Suppressor macrophage treated with lipopolysaccharide for 4 hours (primary cell): ENCODE data around the gene CKAP5.
A peak's percentile ranks its signal among the peaks of the same experiment; 100 is the strongest.
"Not testable (repeated sequence)": the region's sequence is repeated elsewhere in the genome, so short reads cannot be mapped to it uniquely, and the experiment has no call there.

Experiments
- DNase-seq: peaks from one replicate; pipeline ENCODE4 v3.0.0-alpha.2; 2020

Gene CKAP5

DNA sequence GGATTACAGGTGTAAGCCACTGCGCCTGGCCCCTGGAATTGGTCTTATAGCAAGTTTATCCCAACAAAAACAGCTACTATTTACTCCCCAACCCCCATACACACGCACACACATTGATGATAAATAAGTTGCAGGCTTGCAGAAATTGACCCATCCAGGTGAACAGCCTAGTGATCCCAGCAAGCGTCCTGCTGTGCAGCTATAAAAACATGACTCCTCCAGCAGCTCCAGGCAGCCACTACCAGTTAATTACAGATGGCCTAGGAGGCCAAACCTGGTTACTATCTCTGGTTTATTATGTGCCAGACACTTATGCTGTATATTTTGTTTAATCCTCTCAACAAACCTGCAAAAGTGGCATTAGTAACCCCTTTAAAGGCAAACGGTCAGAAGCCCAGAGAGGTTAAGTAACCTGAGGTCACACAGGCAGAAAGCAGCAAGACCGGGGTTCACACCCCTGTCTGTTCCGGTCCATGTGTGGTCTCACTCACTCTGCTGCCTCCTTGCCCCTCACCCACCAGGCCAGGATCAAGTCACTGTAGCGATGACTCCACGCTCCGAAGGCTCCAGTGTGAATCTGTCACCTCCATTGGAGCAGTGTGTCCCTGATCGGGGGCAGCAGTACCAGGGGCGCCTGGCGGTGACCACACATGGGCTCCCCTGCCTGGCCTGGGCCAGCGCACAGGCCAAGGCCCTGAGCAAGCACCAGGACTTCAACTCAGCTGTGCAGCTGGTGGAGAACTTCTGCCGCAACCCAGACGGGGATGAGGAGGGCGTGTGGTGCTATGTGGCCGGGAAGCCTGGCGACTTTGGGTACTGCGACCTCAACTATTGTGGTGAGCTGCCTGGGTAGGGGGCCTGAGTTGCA, 120.5 kb downstream of the CKAP5 start:
- DNase-seq: no peak

DNA sequence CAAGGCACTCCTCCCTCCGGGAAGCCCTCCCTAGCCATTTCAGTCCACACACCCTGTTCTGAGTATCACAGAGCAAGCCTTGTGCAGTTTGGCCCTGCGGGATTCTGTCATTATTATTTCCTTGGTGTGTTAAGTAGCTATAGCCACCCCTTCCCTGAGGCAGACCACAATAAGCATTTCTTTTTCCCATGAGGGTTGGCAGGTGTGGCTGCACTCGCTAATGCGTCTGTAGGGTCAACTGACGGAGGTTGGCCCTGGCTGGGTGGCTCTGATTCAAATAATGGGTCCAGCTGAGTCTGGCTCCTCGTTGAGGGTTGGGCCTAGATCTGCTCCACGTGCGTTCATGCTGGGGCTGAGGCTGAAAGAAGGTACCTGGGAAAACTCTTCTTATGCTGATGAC, 122.0 kb downstream of the CKAP5 start:
- no peak for DNase-seq

DNA sequence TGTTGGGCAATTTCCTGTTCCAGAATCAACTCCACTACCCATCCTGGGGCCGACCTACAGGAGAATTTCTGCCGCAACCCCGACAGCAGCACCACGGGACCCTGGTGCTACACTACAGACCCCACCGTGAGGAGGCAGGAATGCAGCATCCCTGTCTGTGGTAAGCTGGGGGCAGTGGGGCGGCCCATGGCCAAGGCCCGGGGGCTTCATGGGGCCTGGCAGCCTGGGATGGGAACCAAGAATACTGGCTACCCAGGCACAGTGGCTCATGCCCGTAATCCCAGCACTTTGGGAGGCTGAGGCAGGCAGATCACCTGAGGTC, 122.8 kb downstream of the CKAP5 start:
- DNase-seq: no peak

DNA sequence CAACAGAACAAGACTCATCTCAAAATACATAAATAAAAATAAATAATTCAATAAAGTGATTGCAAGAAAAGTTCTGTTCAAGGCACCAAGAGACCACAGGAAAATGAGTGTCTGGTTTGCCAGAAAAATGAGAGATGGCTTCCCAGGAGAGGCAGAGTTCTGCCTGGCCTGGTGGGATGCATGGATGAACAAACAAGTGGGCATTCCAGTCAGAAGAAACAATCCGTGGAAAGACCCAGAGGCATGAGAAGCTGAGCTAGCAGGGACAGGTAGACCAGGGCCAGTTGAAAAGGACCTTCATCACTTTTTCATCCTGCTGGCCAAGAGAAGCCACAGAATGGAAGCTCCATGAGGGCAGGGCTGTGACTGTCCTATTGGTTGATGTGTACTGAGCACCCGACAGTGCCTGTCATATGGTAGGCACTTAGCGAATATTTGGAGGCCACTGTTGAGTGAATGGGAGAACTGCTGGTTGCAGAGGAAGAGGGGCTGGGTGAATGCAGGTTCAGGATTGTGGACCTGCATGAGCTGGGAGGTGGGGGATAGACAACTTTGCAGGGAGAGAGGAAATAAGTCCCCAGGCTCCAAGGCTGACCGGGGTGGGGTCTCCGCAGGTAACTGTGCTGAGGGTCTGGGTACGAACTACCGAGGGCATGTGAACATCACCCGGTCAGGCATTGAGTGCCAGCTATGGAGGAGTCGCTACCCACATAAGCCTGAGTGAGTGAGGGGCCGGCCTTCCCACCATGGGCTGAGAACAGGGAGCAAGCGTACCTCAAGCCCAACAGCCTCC, 123.3 kb downstream of the CKAP5 start:
- DNase-seq: no peak

DNA sequence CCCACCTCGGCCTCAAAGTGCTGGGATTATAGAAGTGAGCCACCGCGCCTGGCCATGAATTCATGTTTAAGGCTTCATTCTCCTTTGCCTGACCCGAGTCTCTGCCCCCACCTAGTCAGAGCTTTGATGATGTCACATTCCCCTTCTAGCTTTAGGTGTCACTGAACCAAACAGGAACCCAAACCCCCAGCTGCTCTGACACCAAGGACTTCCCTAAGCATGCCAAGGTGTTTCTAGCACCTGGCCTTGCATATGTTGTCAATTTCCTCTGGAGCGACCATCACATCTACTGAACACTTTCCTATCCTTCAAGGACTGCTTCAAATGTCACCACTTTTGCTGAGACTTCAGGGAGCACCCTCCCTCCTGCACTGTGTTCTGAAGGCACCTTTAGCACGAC, 124.8 kb downstream of the CKAP5 start:
- DNase-seq: no peak

DNA sequence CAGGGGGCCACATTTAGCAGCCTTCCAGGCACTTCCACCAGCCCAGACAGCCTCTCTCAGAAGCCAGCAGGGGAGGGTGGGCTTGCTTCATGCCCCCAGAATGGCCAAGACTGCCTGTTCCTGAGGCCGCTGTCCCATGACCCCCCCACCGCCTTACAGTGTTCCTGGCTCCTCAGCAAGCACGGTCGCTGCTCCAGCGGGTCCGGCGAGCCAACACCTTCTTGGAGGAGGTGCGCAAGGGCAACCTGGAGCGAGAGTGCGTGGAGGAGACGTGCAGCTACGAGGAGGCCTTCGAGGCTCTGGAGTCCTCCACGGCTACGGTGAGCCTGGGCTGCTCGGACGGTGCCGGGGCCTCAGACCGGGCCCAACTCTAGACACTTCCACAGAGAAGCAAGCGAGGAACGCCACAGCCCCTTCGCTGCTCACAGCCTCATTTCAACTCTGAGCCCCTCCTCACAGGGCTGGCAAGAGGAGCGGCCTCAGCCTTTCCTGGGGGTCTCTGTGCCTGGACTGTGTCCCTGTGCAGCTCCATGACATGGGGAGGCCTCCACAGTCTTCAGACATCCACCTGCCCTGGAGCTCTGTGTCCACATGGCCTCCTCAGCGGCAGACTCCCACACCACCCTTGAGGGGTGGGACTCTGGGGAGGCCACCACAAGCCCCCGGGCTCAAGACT, 126.4 kb downstream of the CKAP5 start:
- no peak for DNase-seq

DNA sequence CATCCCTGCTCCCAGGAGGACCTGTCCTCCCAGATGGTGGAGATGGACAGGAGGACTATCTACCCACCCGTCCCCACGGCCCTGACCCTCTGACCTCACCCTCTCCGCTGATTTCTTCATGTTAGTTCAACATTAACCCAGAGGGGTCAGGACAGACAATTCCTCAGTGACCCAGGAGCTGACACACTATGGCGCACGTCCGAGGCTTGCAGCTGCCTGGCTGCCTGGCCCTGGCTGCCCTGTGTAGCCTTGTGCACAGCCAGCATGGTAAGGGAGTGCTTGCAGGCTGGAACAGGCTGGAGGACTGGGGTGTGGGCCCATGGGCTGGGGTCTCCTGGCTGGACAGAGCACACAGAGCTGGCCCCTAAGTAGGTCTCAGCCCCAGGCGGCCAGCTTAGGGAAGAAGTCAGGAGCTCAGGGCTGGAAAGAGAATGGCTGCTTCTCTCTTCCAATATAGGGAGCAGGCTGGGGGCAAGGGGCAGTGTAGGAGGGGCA, 127.0 kb downstream of the CKAP5 start, which contains the start of gene F2:
F2 (plus strand) TSS at position 166 of the 495 bp plus-strand sequence; CDS start at position 189, 23 bp downstream.
- no peak for DNase-seq

DNA sequence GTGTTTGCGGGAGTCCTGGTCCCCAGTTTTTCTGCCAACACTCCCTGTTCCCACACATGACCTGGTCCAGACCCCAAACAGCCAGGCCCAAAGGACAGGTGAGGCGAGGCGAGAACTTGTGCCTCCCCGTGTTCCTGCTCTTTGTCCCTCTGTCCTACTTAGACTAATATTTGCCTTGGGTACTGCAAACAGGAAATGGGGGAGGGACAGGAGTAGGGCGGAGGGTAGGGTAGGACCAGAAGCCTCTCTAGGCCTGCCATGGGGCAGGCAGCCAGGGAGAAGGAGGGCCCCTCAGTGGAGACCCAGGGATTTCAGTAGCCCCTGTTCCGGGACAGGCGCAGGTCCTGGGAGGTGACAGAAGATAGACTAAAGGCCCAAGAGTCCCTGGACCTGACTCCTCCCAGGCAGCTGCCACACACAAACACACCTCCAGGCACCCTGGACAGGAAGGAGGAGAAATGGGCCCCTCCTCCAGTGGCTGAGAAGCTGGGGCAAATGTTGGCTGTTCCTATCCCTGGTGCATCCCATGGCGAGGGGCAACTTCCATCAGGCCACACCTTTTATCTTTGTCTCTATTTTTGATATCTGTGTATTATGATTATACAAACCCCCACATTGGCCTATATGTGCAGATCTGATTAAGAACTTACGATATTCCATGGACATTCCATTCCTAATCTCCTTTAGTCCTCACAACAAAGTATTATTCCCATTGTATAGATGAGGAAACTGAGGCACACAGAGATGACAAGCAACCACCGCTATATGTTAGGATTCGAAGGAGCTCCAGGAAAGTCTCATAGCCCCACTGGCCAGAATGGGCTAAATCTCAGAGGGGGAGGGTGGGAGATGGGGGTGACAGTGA, 127.7 kb downstream of the CKAP5 start:
- no peak for DNase-seq

DNA sequence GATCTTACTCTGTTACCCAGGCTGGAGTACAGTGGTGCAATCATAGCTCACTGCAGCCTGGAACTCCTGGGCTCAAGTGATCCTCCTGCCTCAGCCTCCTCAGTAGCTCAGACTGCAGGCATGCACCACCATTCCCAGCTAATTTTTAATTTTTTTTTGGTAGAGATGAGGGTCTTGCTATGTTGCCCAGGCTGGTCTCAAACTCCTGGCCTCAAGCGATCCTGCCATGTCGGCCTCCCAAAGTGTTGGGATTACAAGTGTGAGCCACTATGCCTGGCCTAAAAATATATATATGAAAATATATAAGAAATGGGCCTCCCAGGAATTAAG, 128.3 kb downstream of the CKAP5 start:
- not testable (repeated sequence) for DNase-seq

DNA sequence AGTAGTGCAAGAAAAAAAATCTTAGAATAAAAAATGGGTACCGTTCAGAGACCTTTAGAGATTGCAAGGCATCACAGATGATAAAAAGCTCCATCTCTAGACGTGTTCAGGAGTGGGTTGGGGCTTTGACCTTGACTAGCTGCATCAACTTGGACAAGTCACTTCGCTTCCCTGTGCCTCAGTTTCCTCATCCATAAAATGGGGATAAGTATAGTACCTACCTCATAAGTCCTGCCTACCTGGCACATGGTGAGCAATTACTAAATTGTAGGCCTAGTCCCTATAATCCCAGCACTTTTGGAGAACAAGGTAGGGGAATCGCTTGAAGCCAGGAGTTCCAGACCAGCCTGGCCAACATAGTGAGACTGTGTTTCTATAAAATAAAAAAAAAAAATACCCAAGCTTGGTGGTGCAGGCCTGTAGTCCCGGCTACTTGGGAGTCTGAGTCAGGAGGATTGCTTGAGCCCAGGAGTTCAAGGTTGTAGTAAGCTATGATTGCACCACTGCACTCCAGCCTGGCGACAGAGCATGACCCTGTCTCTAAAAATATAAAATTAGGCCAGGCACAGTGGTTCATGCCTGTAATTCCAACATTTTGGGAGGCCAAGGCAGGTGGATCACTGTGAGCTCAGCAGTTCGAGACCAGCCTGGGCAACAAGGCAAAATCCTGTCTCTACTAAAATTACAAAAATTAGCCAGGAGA, 133.1 kb downstream of the CKAP5 start:
- DNase-seq: no peak

DNA sequence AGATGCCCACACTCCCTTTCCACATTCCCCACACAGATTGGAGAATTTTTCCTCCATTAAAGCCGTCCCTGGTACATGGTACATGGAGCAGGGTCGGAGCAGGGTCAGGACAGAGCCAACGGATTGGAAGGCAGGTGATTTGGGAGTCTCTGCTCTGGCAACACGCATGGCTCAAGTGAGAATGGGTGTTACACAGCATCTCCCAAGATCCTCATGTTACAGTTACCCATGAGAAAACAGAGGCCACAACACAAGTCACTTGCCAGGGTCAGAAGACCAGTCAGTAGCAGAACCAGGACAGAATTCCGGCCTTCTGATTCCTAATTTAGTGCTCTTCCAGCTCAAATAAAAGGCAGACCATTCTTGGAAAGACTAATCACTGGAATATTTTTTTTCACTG, 134.8 kb downstream of the CKAP5 start:
- no peak for DNase-seq

DNA sequence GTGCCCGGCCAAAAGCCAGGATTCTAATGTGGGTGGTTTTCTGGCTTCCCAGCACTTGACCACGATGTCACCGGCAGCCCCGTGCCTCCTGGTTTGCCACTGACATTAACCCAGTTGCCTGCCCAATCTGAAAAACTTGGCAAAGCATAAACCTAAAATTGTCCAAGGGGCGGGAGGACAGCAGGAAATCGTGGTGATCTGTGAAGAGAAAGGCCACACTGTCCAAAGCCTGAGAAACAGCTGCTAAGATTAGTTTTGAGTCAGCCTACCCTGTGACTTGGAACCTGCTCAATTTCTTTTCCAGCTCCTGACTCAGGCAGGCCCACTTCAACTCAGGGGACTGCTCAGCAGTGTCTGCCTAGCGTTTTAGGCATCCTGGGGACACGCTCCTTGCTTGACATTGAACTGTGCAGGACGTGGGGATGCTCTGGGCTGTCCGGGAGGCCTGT, 135.2 kb downstream of the CKAP5 start:
- no peak for DNase-seq

DNA sequence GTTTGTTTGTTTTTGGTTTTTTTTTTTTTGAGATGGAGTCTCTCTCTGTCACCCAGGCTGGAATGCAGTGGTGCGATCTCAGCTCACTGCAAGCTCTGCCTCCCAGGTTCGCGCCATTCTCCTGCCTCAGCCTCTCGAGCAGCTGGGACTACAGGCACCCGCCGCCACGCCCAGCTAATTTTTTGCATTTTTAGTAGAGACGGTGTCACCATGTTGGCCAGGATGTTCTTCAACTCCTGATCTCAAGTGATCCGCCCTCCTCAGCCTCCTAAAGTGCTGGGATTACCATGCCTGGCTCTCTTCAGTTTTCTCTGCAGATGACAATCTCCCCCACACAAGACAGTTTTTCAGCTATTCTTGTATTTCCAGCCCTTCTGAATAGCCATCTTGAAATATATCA, 136.7 kb downstream of the CKAP5 start:
- not testable (repeated sequence) for DNase-seq

DNA sequence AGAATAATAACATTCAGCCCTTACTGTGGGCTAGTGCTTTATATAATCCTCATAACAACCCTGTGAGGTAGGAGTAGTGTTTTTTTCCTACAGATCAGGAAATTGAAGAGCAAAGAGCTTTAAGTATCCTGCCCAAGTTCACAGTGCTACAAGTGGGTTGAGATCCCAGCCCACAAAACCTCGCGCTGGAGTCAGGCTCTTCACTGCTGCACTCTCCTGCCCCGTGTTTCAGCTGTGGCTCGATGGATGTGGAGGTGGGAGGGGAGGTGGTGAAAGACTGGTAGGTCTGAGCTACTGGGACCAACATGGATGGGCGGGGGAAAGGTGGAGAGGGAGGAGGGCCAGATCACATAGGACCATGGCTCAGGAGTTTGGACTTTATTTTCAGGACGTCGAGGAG, 139.2 kb downstream of the CKAP5 start:
- DNase-seq: no peak

DNA sequence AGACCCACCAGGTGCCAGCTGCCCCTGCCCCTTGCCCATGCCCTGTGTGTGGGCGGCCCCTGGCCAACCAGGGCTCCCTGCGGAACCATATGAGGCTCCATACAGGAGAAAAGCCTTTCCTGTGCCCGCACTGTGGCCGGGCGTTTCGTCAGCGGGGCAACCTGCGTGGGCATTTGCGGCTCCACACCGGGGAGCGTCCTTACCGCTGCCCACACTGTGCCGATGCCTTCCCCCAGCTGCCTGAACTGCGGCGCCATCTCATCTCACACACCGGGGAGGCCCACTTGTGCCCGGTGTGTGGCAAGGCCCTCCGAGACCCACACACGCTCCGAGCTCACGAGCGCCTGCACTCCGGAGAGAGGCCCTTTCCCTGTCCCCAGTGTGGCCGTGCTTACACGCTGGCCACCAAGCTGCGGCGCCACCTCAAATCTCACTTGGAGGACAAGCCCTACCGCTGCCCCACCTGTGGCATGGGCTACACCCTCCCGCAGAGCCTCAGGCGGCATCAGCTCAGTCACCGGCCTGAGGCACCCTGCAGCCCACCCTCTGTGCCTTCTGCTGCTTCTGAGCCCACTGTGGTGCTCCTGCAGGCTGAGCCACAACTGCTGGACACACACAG, 140.9 kb downstream of the CKAP5 start:
- DNase-seq: no peak

DNA sequence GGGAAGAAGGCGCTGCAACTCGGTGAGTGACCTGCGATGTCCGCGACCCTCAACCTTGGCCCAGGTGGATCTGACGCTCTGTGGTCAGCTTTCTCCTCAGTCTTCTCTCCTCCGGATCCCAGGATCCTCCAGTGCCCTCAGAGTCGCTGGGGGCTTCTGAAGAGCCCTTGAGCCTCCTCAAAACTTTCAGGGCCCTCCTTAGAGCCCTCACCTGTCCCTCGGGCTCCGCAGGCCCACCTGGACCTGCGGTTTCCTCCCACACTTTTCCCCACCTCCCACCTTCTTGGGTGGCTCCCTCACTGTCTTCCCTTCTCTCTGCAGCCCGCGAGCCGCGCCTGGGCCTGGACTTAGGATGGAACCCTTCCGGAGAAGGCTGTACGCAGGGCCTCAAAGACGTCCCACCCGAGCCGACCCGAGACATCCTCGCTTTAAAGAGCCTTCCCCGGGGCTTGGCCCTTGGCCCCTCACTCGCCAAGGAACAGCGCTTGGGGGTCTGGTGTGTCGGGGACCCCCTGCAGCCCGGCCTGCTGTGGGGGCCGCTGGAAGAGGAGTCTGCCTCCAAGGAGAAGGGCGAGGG, 144.9 kb downstream of the CKAP5 start:
- no peak for DNase-seq

DNA sequence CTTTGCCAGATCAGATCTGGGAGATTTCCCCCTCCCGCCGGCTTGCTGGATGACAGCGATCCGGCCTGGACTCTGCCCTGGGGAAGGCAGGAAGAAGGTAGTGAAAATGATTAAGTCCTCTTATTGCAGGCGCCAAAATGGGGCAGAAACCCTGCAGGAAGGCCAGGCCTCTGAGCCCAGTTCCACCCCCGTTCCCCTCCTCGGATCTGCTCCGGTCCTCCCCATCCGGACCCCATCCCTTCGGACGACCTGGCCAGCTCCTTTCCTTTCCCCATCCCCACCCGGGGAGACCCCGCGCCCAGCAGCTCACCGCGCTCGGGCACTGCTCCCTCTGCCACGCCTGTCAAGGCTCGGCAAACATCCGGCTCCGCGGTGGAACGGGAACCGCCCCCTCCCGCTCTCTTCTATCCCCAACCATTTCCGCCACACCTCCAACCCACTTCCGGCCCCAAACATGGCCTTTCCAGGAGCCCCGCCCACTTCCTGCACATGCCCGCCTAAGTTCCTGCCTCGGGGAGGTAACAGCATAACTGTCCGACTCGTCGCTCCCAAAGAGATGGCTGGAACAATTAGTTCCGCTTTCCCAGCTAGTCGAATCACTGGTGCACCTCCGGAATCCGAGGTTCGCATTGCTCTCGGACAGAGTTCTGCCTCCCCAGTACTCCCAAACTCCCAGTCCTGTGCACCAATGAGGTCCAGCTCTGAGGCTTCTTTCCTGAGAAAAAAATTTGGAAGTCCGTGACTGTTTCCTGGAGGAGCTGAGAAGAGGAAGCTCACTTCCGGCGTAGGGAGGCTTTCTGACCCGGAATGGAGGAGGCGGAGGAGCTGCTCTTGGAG, 145.6 kb downstream of the CKAP5 start, which contains the start of the genes ARHGAP1 and ZNF408:
ARHGAP1 (minus strand) TSS at position 379 of the 837 bp plus-strand sequence. CDS start 4,512 bp downstream, outside the sequence.
ZNF408 (plus strand) TSS at position 791 of the 837 bp plus-strand sequence; CDS start at position 808, 17 bp downstream.
- DNase-seq: peak; percentile 99

DNA sequence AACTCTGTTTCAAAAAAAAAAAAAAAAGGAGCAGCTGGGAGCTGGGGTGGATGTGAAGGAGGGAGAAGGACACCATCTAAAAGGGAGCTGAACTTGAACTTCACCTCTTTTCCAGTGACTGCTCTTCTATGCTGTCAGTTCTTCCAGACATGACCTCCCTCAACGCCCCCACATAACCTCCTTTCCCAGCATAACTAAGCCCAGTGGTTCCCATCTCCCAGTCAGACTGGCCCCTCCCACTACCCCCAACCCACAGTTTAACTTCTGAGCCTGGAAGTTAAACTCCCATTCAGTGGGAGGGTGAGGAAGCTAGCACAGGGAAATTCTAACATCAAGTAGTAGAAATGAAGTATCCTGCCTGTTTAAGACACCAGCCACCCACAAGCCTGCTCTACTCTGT, 147.5 kb downstream of the CKAP5 start:
- DNase-seq: peak; percentile 19

DNA sequence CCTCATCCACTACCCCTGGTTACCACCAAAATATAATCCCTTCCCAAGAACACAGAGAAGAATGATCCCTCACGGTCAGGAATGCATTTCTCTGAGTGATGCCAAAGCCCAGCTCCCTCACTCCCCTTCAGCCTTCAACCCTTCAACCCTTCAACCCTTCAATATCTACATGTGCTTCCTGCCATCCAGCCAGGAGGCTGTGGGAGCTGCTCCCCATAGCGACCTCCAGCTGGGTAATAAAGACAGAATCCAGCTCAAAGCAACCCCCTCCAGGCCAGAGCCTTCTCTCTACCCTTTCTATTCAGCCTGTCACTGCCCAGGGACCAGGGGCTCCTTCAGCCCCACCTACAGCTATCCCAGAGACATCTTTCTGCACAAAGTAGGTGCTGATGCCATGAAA, 148.4 kb downstream of the CKAP5 start:
- no peak for DNase-seq

DNA sequence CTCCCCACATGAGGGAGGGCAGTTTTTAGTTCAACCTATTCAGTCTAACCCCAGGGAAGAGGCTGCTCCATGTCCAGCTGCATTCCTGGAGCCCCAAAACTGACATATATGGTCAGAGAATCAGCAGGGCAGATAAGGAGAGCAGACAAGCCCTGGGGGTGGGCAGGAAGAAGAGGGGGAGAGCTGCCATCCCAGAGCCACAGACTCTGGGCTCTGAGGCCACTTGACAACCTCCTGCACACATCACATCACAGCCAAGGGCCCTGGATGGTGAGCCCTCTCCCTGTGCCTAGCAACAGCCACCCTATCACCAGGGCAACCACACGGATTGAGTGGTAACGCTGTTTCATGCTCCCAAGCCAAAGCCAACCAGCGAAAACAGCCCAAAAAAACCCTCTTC, 148.8 kb downstream of the CKAP5 start:
- DNase-seq: no peak
